Measurements from ENCODE around the gene TSGA10IP.
A peak's percentile ranks its signal among the peaks of the same experiment; 100 is the strongest.

Gene TSGA10IP

GRCh38 chr11:65952052-65952521, 6.8 kb downstream of the TSGA10IP start:
- no peak overlapping the region for H3K27ac ChIP-seq (ENCODE audit: low read depth, low read length)
- H3K4me3 ChIP-seq (ENCODE audit: low read depth in 1 of 2, low read length in 2 of 2): no peak overlapping the region
- no peak overlapping the region for H3K9ac ChIP-seq (ENCODE audit: low read length)
- H3K4me1 ChIP-seq (ENCODE audit: insufficient read depth, low read length): no peaks in the 10 kb centered on the region
- no peaks in the 10 kb centered on the region for H3K9me3 ChIP-seq (ENCODE audit: low read length)
- H3K27me3 ChIP-seq (ENCODE audit: control insufficient read depth in 1 of 2, insufficient read depth in 2 of 2, low read length in 2 of 2): peaks cover 0 to 5% of the 10 kb centered on the region in 2 donors
- H3K36me3 ChIP-seq (ENCODE audit: insufficient read depth, low read length): no peaks in the 10 kb centered on the region

- Histone ChIP-seq H3K9me3 (ENCODE audit: low read length) (no peaks in the 10 kb centered on the region), H3K9ac (ENCODE audit: low read length) (no peak overlapping the region), H3K4me3 (ENCODE audit: low read depth in 1 of 2, low read length in 2 of 2) (no peak overlapping the region), H3K27me3 (ENCODE audit: control insufficient read depth in 1 of 2, insufficient read depth in 2 of 2, low read length in 2 of 2) (peaks cover 0 to 9% of the 10 kb centered on the region in 2 donors), H3K36me3 (ENCODE audit: insufficient read depth, low read length) (no peaks in the 10 kb centered on the region), H3K4me1 (ENCODE audit: insufficient read depth, low read length) (no peaks in the 10 kb centered on the region), H3K27ac (ENCODE audit: low read depth, low read length) (no peak overlapping the region)
Observed at GRCh38 chr11:65953471-65953870, 8.2 kb downstream of the TSGA10IP start.

GRCh38 chr11:65954771-65955170, 9.5 kb downstream of the TSGA10IP start:
- no peaks in the 10 kb centered on the region for H3K9me3 ChIP-seq (ENCODE audit: low read length)
- no peak overlapping the region for H3K4me3 ChIP-seq (ENCODE audit: low read depth in 1 of 2, low read length in 2 of 2)
- H3K36me3 ChIP-seq (ENCODE audit: insufficient read depth, low read length): no peaks in the 10 kb centered on the region
- H3K9ac ChIP-seq (ENCODE audit: low read length): no peak overlapping the region
- H3K4me1 ChIP-seq (ENCODE audit: insufficient read depth, low read length): no peaks in the 10 kb centered on the region
- H3K27ac ChIP-seq (ENCODE audit: low read depth, low read length): no peak overlapping the region
- H3K27me3 ChIP-seq (ENCODE audit: control insufficient read depth in 1 of 2, insufficient read depth in 2 of 2, low read length in 2 of 2): peaks cover 0 to 9% of the 10 kb centered on the region in 2 donors

- Histone ChIP-seq H3K4me1 (ENCODE audit: insufficient read depth, low read length) (peaks cover 12% of the 10 kb centered on the region), H3K27ac (ENCODE audit: low read depth, low read length) (no peak overlapping the region), H3K4me3 (ENCODE audit: low read depth in 1 of 2, low read length in 2 of 2) (no peak overlapping the region), H3K9me3 (ENCODE audit: low read length) (no peaks in the 10 kb centered on the region), H3K27me3 (ENCODE audit: control insufficient read depth in 1 of 2, insufficient read depth in 2 of 2, low read length in 2 of 2) (peaks cover 0 to 9% of the 10 kb centered on the region in 2 donors), H3K9ac (ENCODE audit: low read length) (no peak overlapping the region), H3K36me3 (ENCODE audit: insufficient read depth, low read length) (no peaks in the 10 kb centered on the region)
Observed at GRCh38 chr11:65958291-65958690, 13.0 kb downstream of the TSGA10IP start.

- peaks cover 0 to 9% of the 10 kb centered on the region in 2 donors for H3K27me3 ChIP-seq (ENCODE audit: control insufficient read depth in 1 of 2, insufficient read depth in 2 of 2, low read length in 2 of 2)
- no peak overlapping the region for H3K4me3 ChIP-seq (ENCODE audit: low read depth in 1 of 2, low read length in 2 of 2)
- H3K27ac ChIP-seq (ENCODE audit: low read depth, low read length): no peak overlapping the region
- peaks cover 18% of the 10 kb centered on the region for H3K4me1 ChIP-seq (ENCODE audit: insufficient read depth, low read length)
- no peak overlapping the region for H3K9ac ChIP-seq (ENCODE audit: low read length)
- no peaks in the 10 kb centered on the region for H3K9me3 ChIP-seq (ENCODE audit: low read length)
- peaks cover 2% of the 10 kb centered on the region for H3K36me3 ChIP-seq (ENCODE audit: insufficient read depth, low read length)
Observed at GRCh38 chr11:65958774-65959420, 13.6 kb downstream of the TSGA10IP start.

GRCh38 chr11:65960824-65961266, 15.6 kb downstream of the TSGA10IP start:
- H3K27me3 ChIP-seq (ENCODE audit: control insufficient read depth in 1 of 2, insufficient read depth in 2 of 2, low read length in 2 of 2): peaks cover 0 to 4% of the 10 kb centered on the region in 2 donors
- H3K4me3 ChIP-seq (ENCODE audit: low read depth in 1 of 2, low read length in 2 of 2): peak overlapping the region; percentile 88 to 93
- peaks cover 22% of the 10 kb centered on the region for H3K36me3 ChIP-seq (ENCODE audit: insufficient read depth, low read length)
- peak overlapping the region; percentile 100 for H3K27ac ChIP-seq (ENCODE audit: low read depth, low read length)
- H3K9me3 ChIP-seq (ENCODE audit: low read length): no peaks in the 10 kb centered on the region
- peak overlapping the region; percentile 87 for H3K9ac ChIP-seq (ENCODE audit: low read length)
- peaks cover 24% of the 10 kb centered on the region for H3K4me1 ChIP-seq (ENCODE audit: insufficient read depth, low read length)

- peaks cover 24% of the 10 kb centered on the region for H3K4me1 ChIP-seq (ENCODE audit: insufficient read depth, low read length)
- peaks cover 29% of the 10 kb centered on the region for H3K36me3 ChIP-seq (ENCODE audit: insufficient read depth, low read length)
- no peaks in the 10 kb centered on the region for H3K9me3 ChIP-seq (ENCODE audit: low read length)
- peak within 1 kb of the TSS; percentile 87 for H3K9ac ChIP-seq (ENCODE audit: low read length)
- H3K4me3 ChIP-seq (ENCODE audit: low read depth in 1 of 2, low read length in 2 of 2): peak within 1 kb of the TSS; percentile 88 to 93
- peaks cover 0 to 4% of the 10 kb centered on the region in 2 donors for H3K27me3 ChIP-seq (ENCODE audit: control insufficient read depth in 1 of 2, insufficient read depth in 2 of 2, low read length in 2 of 2)
- H3K27ac ChIP-seq (ENCODE audit: low read depth, low read length): peak within 1 kb of the TSS; percentile 100
Observed at GRCh38 chr11:65961267-65962140, 16.2 kb downstream of the TSGA10IP start, which contains the start of gene SART1. Gene SART1, plus strand, starts transcription at chr11:65961734. Its CDS starts 47 bp downstream, at chr11:65961781.

GRCh38 chr11:65962141-65962564, 16.9 kb downstream of the TSGA10IP start:
- Histone ChIP-seq H3K9ac (ENCODE audit: low read length) (peak overlapping the region; percentile 87), H3K27ac (ENCODE audit: low read depth, low read length) (peak overlapping the region; percentile 63), H3K4me1 (ENCODE audit: insufficient read depth, low read length) (peaks cover 24% of the 10 kb centered on the region), H3K9me3 (ENCODE audit: low read length) (no peaks in the 10 kb centered on the region), H3K4me3 (ENCODE audit: low read depth in 1 of 2, low read length in 2 of 2) (peak overlapping the region; percentile 88 to 92), H3K36me3 (ENCODE audit: insufficient read depth, low read length) (peaks cover 35% of the 10 kb centered on the region), H3K27me3 (ENCODE audit: control insufficient read depth in 1 of 2, insufficient read depth in 2 of 2, low read length in 2 of 2) (peaks cover 0 to 4% of the 10 kb centered on the region in 2 donors)

GRCh38 chr11:65964906-65965305, 19.6 kb downstream of the TSGA10IP start:
- Histone ChIP-seq H3K4me3 (ENCODE audit: low read depth in 1 of 2, low read length in 2 of 2) (no peak overlapping the region), H3K27ac (ENCODE audit: low read depth, low read length) (no peak overlapping the region), H3K4me1 (ENCODE audit: insufficient read depth, low read length) (peaks cover 24% of the 10 kb centered on the region), H3K9me3 (ENCODE audit: low read length) (no peaks in the 10 kb centered on the region), H3K36me3 (ENCODE audit: insufficient read depth, low read length) (peaks cover 60% of the 10 kb centered on the region), H3K9ac (ENCODE audit: low read length) (no peak overlapping the region), H3K27me3 (ENCODE audit: control insufficient read depth in 1 of 2, insufficient read depth in 2 of 2, low read length in 2 of 2) (no peaks in the 10 kb centered on the region)

GRCh38 chr11:65965986-65966762, 20.9 kb downstream of the TSGA10IP start:
- no peak overlapping the region for H3K27ac ChIP-seq (ENCODE audit: low read depth, low read length)
- H3K36me3 ChIP-seq (ENCODE audit: insufficient read depth, low read length): peaks cover 65% of the 10 kb centered on the region
- H3K27me3 ChIP-seq (ENCODE audit: control insufficient read depth in 1 of 2, insufficient read depth in 2 of 2, low read length in 2 of 2): no peaks in the 10 kb centered on the region
- H3K4me1 ChIP-seq (ENCODE audit: insufficient read depth, low read length): peaks cover 24% of the 10 kb centered on the region
- H3K9ac ChIP-seq (ENCODE audit: low read length): no peak overlapping the region
- H3K4me3 ChIP-seq (ENCODE audit: low read depth in 1 of 2, low read length in 2 of 2): no peak overlapping the region
- H3K9me3 ChIP-seq (ENCODE audit: low read length): no peaks in the 10 kb centered on the region

Measured in muscle layer of colon (tissue), 2 donors.